Colonic mucosa (tissue), 4 donors: ENCODE data around the gene CPEB4. TPM values are rescaled to one million over a fixed set of nuclear protein-coding genes. Genes with fewer than 3 reads are reported as not detected.

Experiments used
- DNase-seq: peaks from one replicate; pipeline ENCODE4 v3.0.0-alpha.2; 2020
- H3K27ac ChIP-seq: fragments of 200-600 bp; one replicate; pipeline ENCODE4 v1.8.0; 2021
- H3K27me3 ChIP-seq: fragments of 200-600 bp; one replicate; pipeline ENCODE4 v1.8.0; 2021
- H3K36me3 ChIP-seq: fragments of 200-600 bp; one replicate; pipeline ENCODE4 v1.8.0; 2021
- H3K4me1 ChIP-seq: fragments of 200-600 bp; one replicate; pipeline ENCODE4 v1.8.0; 2021; ENCODE audit warnings: mild to moderate bottlenecking
- H3K4me3 ChIP-seq: fragments of 200-600 bp; one replicate; pipeline ENCODE4 v1.8.0; 2021
- H3K9ac ChIP-seq, 2 donors: one replicate each; pipeline ENCODE4 v1.7.0; 2013; ENCODE audit warnings: control low read depth in 2 of 2, low read depth in 2 of 2, low read length in 2 of 2
- H3K9me3 ChIP-seq: fragments of 200-600 bp; one replicate; pipeline ENCODE4 v1.8.0; 2021
- CTCF ChIP-seq: fragments of 200-600 bp; IDR thresholded peaks from one replicate; pipeline ENCODE4 v1.8.0; 2022; ENCODE audit warnings: antibody characterized with exemption, mild to moderate bottlenecking
- intact Hi-C: fragments of 100-400 bp; cut with DNase I; formaldehyde crosslinking; loops from one replicate; pipeline ENCODE4 v1.14.1; 2022
- total RNA-seq, 2 donors: library from RNA; stranded (reverse); fragmentation: NEBNext Ultra II Directional in 1 of 2; extraction: Animal tissue kit (Norgen Biotek cat#: 25700) in 1 of 2; gene quantifications; one replicate each; pipeline ENCODE4 v1.2.1, GENCODE V29; 2021
- donor health status: healthy.
- donor health status: DM: no; HTN: no; CAD: no.
- donor health status: DM: no; HTN: no; CAD: no.

CPEB4 gene
- total RNA-seq, 2 donors from 2014 or later: 23.3 to 41.7 TPM

- DNase-seq: peak; percentile 37
- Histone ChIP-seq H3K27ac (peak overlapping the region; percentile 71), H3K4me3 (peak overlapping the region; percentile 80), H3K36me3 (no peaks in the 10 kb centered on the region), H3K27me3 (no peaks in the 10 kb centered on the region), H3K4me1 (peaks cover 8% of the 10 kb centered on the region), H3K9ac (peak overlapping the region; percentile 75 to 88), H3K9me3 (no peaks in the 10 kb centered on the region)
- TF ChIP-seq CTCF: no peak
- intact Hi-C loops: loop anchor here (2.0 to 10.0 kb wide), 2 partner anchors 124 to 270 kb away; no protein-coding TSS in a partner anchor
Measured at GRCh38 chr5:173888473-173889131, 453 bp downstream of the CPEB4 start.

GRCh38 chr5:173890195-173890991, 2.2 kb downstream of the CPEB4 start:
- intact Hi-C loops: loop anchor here (5.0 kb wide), 1 partner anchor 72 kb away; no protein-coding TSS in a partner anchor
- Histone ChIP-seq H3K27ac (peak overlapping the region; percentile 46), H3K9ac (peak overlapping the region in 1 of 2 donors; percentile 40), H3K4me1 (no peaks in the 10 kb centered on the region), H3K9me3 (no peaks in the 10 kb centered on the region), H3K4me3 (peak overlapping the region; percentile 80), H3K36me3 (no peaks in the 10 kb centered on the region), H3K27me3 (no peaks in the 10 kb centered on the region)
- DNase-seq: no peak
- no peak for TF ChIP-seq CTCF

GRCh38 chr5:173891308-173892116, 3.4 kb downstream of the CPEB4 start:
- no peak for TF ChIP-seq CTCF
- no peaks in the 10 kb centered on the region for H3K27me3 ChIP-seq
- no peaks in the 10 kb centered on the region for H3K36me3 ChIP-seq
- intact Hi-C loops: loop anchor here (5.0 kb wide), 1 partner anchor 71 kb away; no protein-coding TSS in a partner anchor
- no peak overlapping the region for H3K9ac ChIP-seq
- no peak overlapping the region for H3K27ac ChIP-seq
- no peaks in the 10 kb centered on the region for H3K4me1 ChIP-seq
- H3K4me3 ChIP-seq: peak overlapping the region; percentile 80
- no peaks in the 10 kb centered on the region for H3K9me3 ChIP-seq
- DNase-seq: no peak

GRCh38 chr5:173893192-173893561, 5.0 kb downstream of the CPEB4 start:
- intact Hi-C loops: loop anchor here (5.0 kb wide), 1 partner anchor 69 kb away; no protein-coding TSS in a partner anchor
- Histone ChIP-seq H3K4me1 (no peaks in the 10 kb centered on the region), H3K36me3 (no peaks in the 10 kb centered on the region), H3K9me3 (no peaks in the 10 kb centered on the region), H3K27me3 (no peaks in the 10 kb centered on the region), H3K27ac (no peak overlapping the region), H3K4me3 (no peak overlapping the region), H3K9ac (no peak overlapping the region)
- TF ChIP-seq CTCF: no peak
- no peak for DNase-seq
